Testis (tissue), 3 donors: ENCODE measurements around the gene MAP4. TPM values are rescaled to one million over a fixed set of nuclear protein-coding genes. Genes with fewer than 3 reads are reported as not detected.

Experiments used
- DNase-seq: peaks from one replicate; pipeline ENCODE4 v3.0.0-alpha.2; 2019
- H3K27ac ChIP-seq, 2 donors: fragments of 200-600 bp; sonication (generic); one replicate each; pipeline ENCODE4 v1.5.1; 2019
- H3K27me3 ChIP-seq: fragments of 200-600 bp; sonication (generic); one replicate; pipeline ENCODE4 v1.5.1; 2019
- H3K36me3 ChIP-seq: fragments of 200-600 bp; sonication (generic); one replicate; pipeline ENCODE4 v1.5.1; 2017; ENCODE audit warnings: low read depth; ENCODE audit errors: missing control alignments
- H3K4me1 ChIP-seq: fragments of 200-600 bp; sonication (generic); one replicate; pipeline ENCODE4 v1.5.1; 2019
- H3K4me3 ChIP-seq, 2 donors: fragments of 200-600 bp; sonication (generic); one replicate each; pipeline ENCODE4 v1.5.1; 2017 to 2019
- H3K9me3 ChIP-seq: fragments of 200-600 bp; sonication (generic); one replicate; pipeline ENCODE4 v1.5.1; 2017
- CTCF ChIP-seq, 3 experiments: fragments of 450-650 bp in 2 of 3; fragments of 200-600 bp in 1 of 3; sonication (generic) in 1 of 3; IDR thresholded peaks; one replicate each; pipeline ENCODE4 v1.5.1; 2016 to 2019; ENCODE audit warnings: antibody characterized with exemption in 3 of 3, mild to moderate bottlenecking in 2 of 3, moderate library complexity in 1 of 3
- POLR2A ChIP-seq: fragments of 450-650 bp; IDR thresholded peaks from one replicate; pipeline ENCODE4 v1.6.1; 2017; ENCODE audit warnings: antibody characterized with exemption, mild to moderate bottlenecking, moderate library complexity
- WGBS, 2 donors: methylation state at CpG; one replicate each; pipeline ENCODE4 v1.1.5; 2018; 5-methylcytosine and 5-hydroxymethylcytosine counted together
- intact Hi-C: fragments of 100-400 bp; cut with DNase I; formaldehyde crosslinking; loops from one replicate; pipeline ENCODE4 v1.15.1; 2023; ENCODE audit warnings: low total_unique reads
- polyA plus RNA-seq: library from polyadenylated mRNA; stranded (reverse); fragments of 350-450 nt; fragmentation: Illumina TruSeq; extraction: RNeasy Lipid Tissue Mini Kit (QIAGEN cat#74804); gene quantifications from one replicate; pipeline ENCODE4 v1.2.3, GENCODE V29; 2014; ENCODE audit warnings: low read depth, low replicate concordance; ENCODE audit not compliant: insufficient read depth
- total RNA-seq, 2 donors: library from RNA; depleted of rRNA; stranded (reverse); fragments of >200 nt; gene quantifications; one replicate each; pipeline ENCODE4 v1.2.3, GENCODE V29; 2016

MAP4 gene
- total and polyA plus RNA-seq, 3 donors from 2014 or later = 195 to 241 (median 226) TPM

DNA sequence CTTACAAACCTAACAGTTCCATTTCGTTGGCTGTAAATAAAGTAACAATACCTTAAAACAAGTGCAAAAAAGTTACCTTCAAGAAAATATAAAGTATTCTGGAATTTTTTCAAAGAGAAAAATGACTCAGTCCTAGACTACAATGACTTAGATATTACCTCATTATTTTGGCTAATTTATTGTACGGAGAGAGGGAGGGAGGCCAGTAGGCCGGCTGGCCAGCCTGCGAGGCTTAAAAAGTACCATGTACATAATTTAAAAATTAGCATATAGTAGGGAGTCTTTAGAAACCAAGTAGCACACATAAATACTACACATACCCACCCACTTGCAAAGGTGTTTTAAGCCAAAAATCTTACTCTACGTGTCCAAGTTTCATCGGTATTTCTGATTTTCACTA, 41.9 kb upstream of the MAP4 start:
- DNase-seq = no peak
- Histone ChIP-seq H3K27me3 (no peaks in the 10 kb centered on the region), H3K9me3 (no peaks in the 10 kb centered on the region), H3K36me3 (no peaks in the 10 kb centered on the region), H3K4me3 (no peak overlapping the region), H3K27ac (peak overlapping the region in 1 of 2 donors; percentile 4), H3K4me1 (peaks cover 6% of the 10 kb centered on the region)
- TF ChIP-seq POLR2A (no peak), CTCF (IDR thresholded peaks at IDR 0.05) (no peak)
- 66 to 70% methylated on average over 6 of the region's 6 CpGs for WGBS, 2 donors
- intact Hi-C loops = no loop called here

- Histone ChIP-seq H3K36me3 (no peaks in the 10 kb centered on the region), H3K27ac (no peak overlapping the region), H3K4me3 (no peak overlapping the region), H3K4me1 (peaks cover 12% of the 10 kb centered on the region), H3K9me3 (no peaks in the 10 kb centered on the region), H3K27me3 (no peaks in the 10 kb centered on the region)
- TF ChIP-seq POLR2A = no peak
- no peak for TF ChIP-seq CTCF (IDR thresholded peaks at IDR 0.05)
- intact Hi-C loops = no loop called here
- WGBS, 2 donors = 36 to 49% methylated on average over 2 of the region's 2 CpGs
- DNase-seq = no peak
Observed at GRCh38 chr3:48057521-48057920, 41.3 kb upstream of the MAP4 start.

DNA sequence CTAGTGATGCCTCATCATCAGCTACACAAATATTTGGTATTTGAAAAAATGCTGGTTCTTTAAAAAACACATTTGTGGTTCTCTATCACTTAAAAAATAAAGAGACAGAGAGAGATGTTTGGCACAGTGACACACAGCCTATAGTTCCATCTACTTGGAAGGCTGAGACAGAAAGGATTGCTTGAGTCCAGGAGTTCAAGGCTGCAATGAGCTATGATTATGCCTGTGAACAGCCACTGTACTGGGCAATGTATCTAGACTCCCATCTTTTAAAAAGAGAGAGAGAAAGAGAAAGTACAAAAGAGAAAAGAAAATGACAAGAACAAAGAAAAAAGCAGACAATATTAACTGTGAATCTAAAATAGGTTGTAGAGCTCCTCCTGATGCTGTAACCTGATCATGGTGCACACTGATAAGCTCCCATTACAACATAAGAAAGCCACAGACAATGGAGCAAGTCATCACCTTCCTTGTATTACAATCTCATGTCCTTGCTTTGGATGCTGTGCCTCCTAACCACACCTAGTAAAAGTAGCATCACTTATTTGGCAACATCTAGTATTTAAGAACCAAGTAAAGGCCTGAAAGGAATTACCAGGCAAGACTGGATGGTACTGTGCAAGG, 31.7 kb upstream of the MAP4 start:
- Histone ChIP-seq H3K27ac (no peak overlapping the region), H3K9me3 (no peaks in the 10 kb centered on the region), H3K4me1 (peaks cover 6% of the 10 kb centered on the region), H3K27me3 (no peaks in the 10 kb centered on the region), H3K36me3 (no peaks in the 10 kb centered on the region), H3K4me3 (no peak overlapping the region)
- TF ChIP-seq POLR2A = no peak
- no peak for TF ChIP-seq CTCF (IDR thresholded peaks at IDR 0.05)
- DNase-seq = no peak
- intact Hi-C loops = no loop called here

GRCh38 chr3:48042071-48042760, 26.0 kb upstream of the MAP4 start:
- Histone ChIP-seq H3K27me3 (no peaks in the 10 kb centered on the region), H3K9me3 (no peaks in the 10 kb centered on the region), H3K27ac (no peak overlapping the region), H3K4me1 (peaks cover 15% of the 10 kb centered on the region), H3K4me3 (no peak overlapping the region), H3K36me3 (no peaks in the 10 kb centered on the region)
- no peak for DNase-seq
- intact Hi-C loops = no loop called here
- no peak for TF ChIP-seq CTCF (IDR thresholded peaks at IDR 0.05)
- no peak for TF ChIP-seq POLR2A
- 87 to 91% methylated on average over 3 of the region's 3 CpGs for WGBS, 2 donors
